HepG2 (cell line): ENCODE data around the gene MAPRE3. TPM values are rescaled to one million over a fixed set of nuclear protein-coding genes. Genes with fewer than 3 reads are reported as not detected.

Experiments
- ATAC-seq: fragments of 200-7000 bp; cut with Tn5 transposase; 3 replicates; pipeline ENCODE4 v1.9.1; 2020; ENCODE audit warnings: mild to moderate bottlenecking, moderate library complexity
- BruUV-seq: library from RNA; stranded (reverse); fragments of 400-500 nt; replicated peaks from 2 replicates; lab custom pipeline; 2021; lab: Mats Ljungman, UMichigan
- CTCF ChIA-PET: fragments of 300-600 bp; formaldehyde crosslinking; extraction: SDS; loops from one replicate; lab custom pipeline; 2021; ENCODE audit warnings: low total read pairs, inconsistent platforms, low intra/inter-chr PET ratio; lab: Yijun Ruan, JAX
- POLR2A ChIA-PET: fragments of 350-600 bp; sonication (Branson Sonifier 250); formaldehyde crosslinking; loops from one replicate; lab custom pipeline; 2020; ENCODE audit warnings: antibody characterized with exemption, inconsistent platforms; lab: Yijun Ruan, JAX
- DNase-seq: peaks from one replicate; pipeline ENCODE4 v3.0.0-alpha.2; 2015; ENCODE audit warnings: low spot score
- FAIRE-seq: peaks from 3 replicates; lab custom pipeline; 2011; peaks lifted over from hg19 to GRCh38; lab: Jason Lieb, UNC
- H2AFZ ChIP-seq: one replicate; pipeline ENCODE4 v1.6.1; 2011; ENCODE audit warnings: low read length, inconsistent platforms
- H3K27ac ChIP-seq: fragments of 300-600 bp; 3 replicates; pipeline ENCODE4 v1.8.0; 2011; ENCODE audit warnings: mixed run types, mild to moderate bottlenecking, mixed read lengths, low read length, inconsistent platforms; ENCODE audit not compliant: insufficient read depth; ENCODE audit errors: extremely low read length
- H3K27me3 ChIP-seq, 2 experiments: fragments of 200-600 bp in 1 of 2; 2 replicates in 1 of 2; 3 replicates in 1 of 2; pipeline versions ENCODE4 v1.6.0 to v1.8.0; 2011; ENCODE audit warnings: low read length in 2 of 2, mild to moderate bottlenecking in 2 of 2, moderate library complexity in 2 of 2, inconsistent platforms in 1 of 2; ENCODE audit not compliant: insufficient read depth in 2 of 2, control insufficient read depth in 1 of 2
- H3K36me3 ChIP-seq, 2 experiments: fragments of 200-600 bp in 1 of 2; replicated peaks in 1 of 2; 2 replicates in 1 of 2; 3 replicates in 1 of 2; pipeline versions ENCODE4 v1.5.1 to v1.8.0; 2011; ENCODE audit warnings: low read length in 2 of 2, inconsistent platforms in 1 of 2; ENCODE audit not compliant: insufficient read depth in 2 of 2, control insufficient read depth in 1 of 2
- H3K4me1 ChIP-seq: 2 replicates; pipeline ENCODE4 v1.5.1; 2012; ENCODE audit warnings: low read length, inconsistent platforms; ENCODE audit not compliant: insufficient read depth
- H3K4me2 ChIP-seq: 2 replicates; pipeline ENCODE4 v1.6.0; 2011; ENCODE audit warnings: low read depth, low read length, inconsistent platforms
- H3K4me3 ChIP-seq, 3 experiments: fragments of 200-600 bp in 1 of 3; sonication (generic), shearing (Covaris generic) in 1 of 3; replicated peaks in 1 of 3; 2 replicates each; pipeline ENCODE4 v1.5.1; 2011 to 2016; ENCODE audit warnings: low read length in 3 of 3, inconsistent platforms in 2 of 3, low read depth in 2 of 3, mild to moderate bottlenecking in 2 of 3, control low read depth in 1 of 3, mixed read lengths in 1 of 3; ENCODE audit not compliant: insufficient read depth in 1 of 3
- H3K79me2 ChIP-seq: one replicate; pipeline ENCODE4 v1.6.1; 2011; ENCODE audit warnings: low read length, inconsistent platforms; ENCODE audit not compliant: insufficient read depth
- H3K9ac ChIP-seq: 2 replicates; pipeline ENCODE4 v1.6.0; 2011; ENCODE audit warnings: mild to moderate bottlenecking, low read depth, low read length, inconsistent platforms; ENCODE audit not compliant: insufficient read depth
- H3K9me3 ChIP-seq: 2 replicates; pipeline ENCODE4 v1.5.1; 2012; ENCODE audit warnings: mild to moderate bottlenecking, low read length
- H4K20me1 ChIP-seq: 2 replicates; pipeline ENCODE4 v1.6.0; 2011; ENCODE audit warnings: inconsistent platforms, mild to moderate bottlenecking, low read length, moderate library complexity; ENCODE audit not compliant: insufficient read depth
- CBX1 ChIP-seq: IDR thresholded peaks from one replicate; pipeline ENCODE4 v1.6.1; 2016; ENCODE audit warnings: antibody characterized with exemption, low read depth
- HDAC1 ChIP-seq: sonication (generic); formaldehyde crosslinking; IDR thresholded peaks from 2 replicates; pipeline ENCODE4 v1.5.1; 2020; ENCODE audit warnings: mild to moderate bottlenecking, missing genetic modification reagents
- MBD4 ChIP-seq: IDR thresholded peaks from 2 replicates; pipeline ENCODE4 v1.6.1; 2012; ENCODE audit warnings: low read length, inconsistent platforms, borderline replicate concordance
- XRCC5 ChIP-seq: fragments of 200-400 bp; formaldehyde crosslinking; optimal IDR thresholded peaks from 2 replicates; pipeline ENCODE3; 2017; ENCODE audit warnings: mild to moderate bottlenecking, low read length
- ZNF598 ChIP-seq: sonication (generic); formaldehyde crosslinking; IDR thresholded peaks from 2 replicates; pipeline ENCODE4 v1.5.1; 2020; ENCODE audit warnings: mild to moderate bottlenecking, missing genetic modification reagents, borderline replicate concordance
- ZNF749 ChIP-seq: sonication (generic); formaldehyde crosslinking; IDR thresholded peaks from 2 replicates; pipeline ENCODE4 v1.8.0; 2022; ENCODE audit warnings: mild to moderate bottlenecking, missing genetic modification reagents, moderate library complexity, borderline replicate concordance
- WGBS: methylation state at CpG from one replicate; pipeline ENCODE4 v1.1.6; 2017; ENCODE audit warnings: low lambda C conversion rate; 5-methylcytosine and 5-hydroxymethylcytosine counted together
- in situ Hi-C: cut with HindIII; loops from 2 replicates; pipeline ENCODE4 v1.10.0; 2017; ENCODE audit warnings: low pct_unique_long_range_greater_than_20kb; ENCODE audit not compliant: extremely low pct_ligation_motif_present
- intact Hi-C: fragments of 100-400 bp; cut with micrococcal nuclease; formaldehyde crosslinking; loops from one replicate; pipeline ENCODE4 v1.10.0; 2022; ENCODE audit not compliant: unreplicated experiment
- polyA plus RNA-seq, 8 experiments: library from polyadenylated mRNA; depleted of rRNA in 3 of 8; stranded (reverse) in 7 of 8; unstranded in 1 of 8; fragments of >200 nt; fragmentation: Illumina TruSeq in 4 of 8; extraction: Trizol in 4 of 8; gene quantifications; 2 replicates each; pipeline versions ENCODE4 v1.2.1 to v1.2.3, GENCODE V29; 2011 to 2016; ENCODE audit warnings: low read depth in 4 of 8, missing spikeins in 1 of 8, mixed read lengths in 1 of 8; ENCODE audit not compliant: insufficient read depth in 1 of 8
- total RNA-seq, 5 experiments: library from RNA; depleted of rRNA; stranded (reverse); fragments of >200 nt; fragmentation: Illumina TruSeq; extraction: Trizol; gene quantifications; 2 replicates each; pipeline ENCODE4 v1.2.3, GENCODE V29; 2016; ENCODE audit warnings: low read depth in 1 of 5
- TF ChIP-seq, protein P1 (sequence below): sonication (generic); formaldehyde crosslinking; IDR thresholded peaks from 2 replicates; pipeline ENCODE4 v1.4.0; 2020; ENCODE audit warnings: low read depth, missing genetic modification reagents
- TF ChIP-seq, protein P2 (sequence below): sonication (generic); formaldehyde crosslinking; IDR thresholded peaks from 2 replicates; pipeline ENCODE4 v1.4.0; 2020; ENCODE audit warnings: mild to moderate bottlenecking, missing genetic modification reagents
- TF ChIP-seq, protein P3 (sequence below): sonication (generic); formaldehyde crosslinking; IDR thresholded peaks from 2 replicates; pipeline ENCODE4 v1.4.0; 2020; ENCODE audit warnings: missing genetic modification reagents
- TF ChIP-seq, protein P4 (sequence below): sonication (generic); formaldehyde crosslinking; IDR thresholded peaks from 2 replicates; pipeline ENCODE4 v1.4.0; 2020; ENCODE audit warnings: missing genetic modification reagents

MAPRE3 gene
- total and polyA plus RNA-seq, 2 of the 13 experiments (the other 11 are each of a cell fraction or from before 2014, with no cell fraction given) = 0.31 to 0.91 TPM

DNA sequence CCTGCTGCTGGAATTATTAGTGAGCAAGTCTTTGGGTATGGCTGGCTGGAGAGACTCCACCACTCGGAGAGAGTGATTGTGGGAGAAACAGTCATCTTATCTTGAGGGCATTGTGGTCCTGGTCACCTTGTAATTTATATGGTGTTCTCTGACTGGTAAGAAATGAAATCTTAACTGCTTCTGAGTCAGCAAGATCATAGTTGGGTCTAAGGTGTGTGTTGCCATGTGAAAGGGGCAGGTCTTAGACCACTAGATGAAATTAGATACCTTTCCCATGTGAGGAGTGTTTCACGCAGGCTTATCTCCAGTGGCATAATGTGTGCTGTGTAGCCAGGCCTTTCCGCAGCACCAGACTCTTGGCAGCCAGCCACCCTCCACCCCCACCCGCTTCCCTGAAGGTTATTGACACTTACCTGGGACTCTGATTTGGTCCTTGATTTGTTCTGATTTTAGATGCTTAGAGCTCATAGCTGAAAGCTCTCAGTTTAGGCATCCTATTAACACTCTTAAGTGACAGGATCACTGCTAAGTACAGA, 7.7 kb downstream of the MAPRE3 start:
- Histone ChIP-seq H3K27ac (no peak overlapping the region), H3K4me1 (peaks cover 14% of the 10 kb centered on the region), H4K20me1 (no peaks in the 10 kb centered on the region), H3K36me3 (no peaks in the 10 kb centered on the region), H3K79me2 (no peaks in the 10 kb centered on the region), H3K9ac (no peak overlapping the region), H3K9me3 (no peaks in the 10 kb centered on the region), H3K4me2 (no peak overlapping the region), H3K4me3 (no peak overlapping the region), H2AFZ (no peak overlapping the region), H3K27me3 (peaks cover 0 to 17% of the 10 kb centered on the region in 2 experiments; a peak in 2 of 5 replicates)
- ChIA-PET POLR2A (no interaction called here), CTCF (no interaction called here)
- FAIRE-seq = no peak
- intact Hi-C loops = no loop called here
- 12% methylated on average over 4 of the region's 4 CpGs for WGBS
- ATAC-seq = no peak
- no TSS peak for BruUV-seq
- DNase-seq = no peak
- in situ Hi-C loops = no loop called here
- TF ChIP-seq HDAC1 (CRISPR knock-in tag) (no peak), CBX1 (no peak), XRCC5 (no peak), ZNF598 (no peak), MBD4 (no peak), ZNF749 (CRISPR knock-in tag) (no peak)
- TF ChIP-seq, protein P1, sequence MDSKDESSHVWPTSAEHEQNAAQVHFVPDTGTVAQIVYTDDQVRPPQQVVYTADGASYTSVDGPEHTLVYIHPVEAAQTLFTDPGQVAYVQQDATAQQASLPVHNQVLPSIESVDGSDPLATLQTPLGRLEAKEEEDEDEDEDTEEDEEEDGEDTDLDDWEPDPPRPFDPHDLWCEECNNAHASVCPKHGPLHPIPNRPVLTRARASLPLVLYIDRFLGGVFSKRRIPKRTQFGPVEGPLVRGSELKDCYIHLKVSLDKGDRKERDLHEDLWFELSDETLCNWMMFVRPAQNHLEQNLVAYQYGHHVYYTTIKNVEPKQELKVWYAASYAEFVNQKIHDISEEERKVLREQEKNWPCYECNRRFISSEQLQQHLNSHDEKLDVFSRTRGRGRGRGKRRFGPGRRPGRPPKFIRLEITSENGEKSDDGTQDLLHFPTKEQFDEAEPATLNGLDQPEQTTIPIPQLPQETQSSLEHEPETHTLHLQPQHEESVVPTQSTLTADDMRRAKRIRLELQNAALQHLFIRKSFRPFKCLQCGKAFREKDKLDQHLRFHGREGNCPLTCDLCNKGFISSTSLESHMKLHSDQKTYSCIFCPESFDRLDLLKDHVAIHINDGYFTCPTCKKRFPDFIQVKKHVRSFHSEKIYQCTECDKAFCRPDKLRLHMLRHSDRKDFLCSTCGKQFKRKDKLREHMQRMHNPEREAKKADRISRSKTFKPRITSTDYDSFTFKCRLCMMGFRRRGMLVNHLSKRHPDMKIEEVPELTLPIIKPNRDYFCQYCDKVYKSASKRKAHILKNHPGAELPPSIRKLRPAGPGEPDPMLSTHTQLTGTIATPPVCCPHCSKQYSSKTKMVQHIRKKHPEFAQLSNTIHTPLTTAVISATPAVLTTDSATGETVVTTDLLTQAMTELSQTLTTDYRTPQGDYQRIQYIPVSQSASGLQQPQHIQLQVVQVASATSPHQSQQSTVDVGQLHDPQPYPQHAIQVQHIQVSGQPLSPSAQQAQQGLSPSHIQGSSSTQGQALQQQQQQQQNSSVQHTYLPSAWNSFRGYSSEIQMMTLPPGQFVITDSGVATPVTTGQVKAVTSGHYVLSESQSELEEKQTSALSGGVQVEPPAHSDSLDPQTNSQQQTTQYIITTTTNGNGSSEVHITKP = no peak
- TF ChIP-seq, protein P2, sequence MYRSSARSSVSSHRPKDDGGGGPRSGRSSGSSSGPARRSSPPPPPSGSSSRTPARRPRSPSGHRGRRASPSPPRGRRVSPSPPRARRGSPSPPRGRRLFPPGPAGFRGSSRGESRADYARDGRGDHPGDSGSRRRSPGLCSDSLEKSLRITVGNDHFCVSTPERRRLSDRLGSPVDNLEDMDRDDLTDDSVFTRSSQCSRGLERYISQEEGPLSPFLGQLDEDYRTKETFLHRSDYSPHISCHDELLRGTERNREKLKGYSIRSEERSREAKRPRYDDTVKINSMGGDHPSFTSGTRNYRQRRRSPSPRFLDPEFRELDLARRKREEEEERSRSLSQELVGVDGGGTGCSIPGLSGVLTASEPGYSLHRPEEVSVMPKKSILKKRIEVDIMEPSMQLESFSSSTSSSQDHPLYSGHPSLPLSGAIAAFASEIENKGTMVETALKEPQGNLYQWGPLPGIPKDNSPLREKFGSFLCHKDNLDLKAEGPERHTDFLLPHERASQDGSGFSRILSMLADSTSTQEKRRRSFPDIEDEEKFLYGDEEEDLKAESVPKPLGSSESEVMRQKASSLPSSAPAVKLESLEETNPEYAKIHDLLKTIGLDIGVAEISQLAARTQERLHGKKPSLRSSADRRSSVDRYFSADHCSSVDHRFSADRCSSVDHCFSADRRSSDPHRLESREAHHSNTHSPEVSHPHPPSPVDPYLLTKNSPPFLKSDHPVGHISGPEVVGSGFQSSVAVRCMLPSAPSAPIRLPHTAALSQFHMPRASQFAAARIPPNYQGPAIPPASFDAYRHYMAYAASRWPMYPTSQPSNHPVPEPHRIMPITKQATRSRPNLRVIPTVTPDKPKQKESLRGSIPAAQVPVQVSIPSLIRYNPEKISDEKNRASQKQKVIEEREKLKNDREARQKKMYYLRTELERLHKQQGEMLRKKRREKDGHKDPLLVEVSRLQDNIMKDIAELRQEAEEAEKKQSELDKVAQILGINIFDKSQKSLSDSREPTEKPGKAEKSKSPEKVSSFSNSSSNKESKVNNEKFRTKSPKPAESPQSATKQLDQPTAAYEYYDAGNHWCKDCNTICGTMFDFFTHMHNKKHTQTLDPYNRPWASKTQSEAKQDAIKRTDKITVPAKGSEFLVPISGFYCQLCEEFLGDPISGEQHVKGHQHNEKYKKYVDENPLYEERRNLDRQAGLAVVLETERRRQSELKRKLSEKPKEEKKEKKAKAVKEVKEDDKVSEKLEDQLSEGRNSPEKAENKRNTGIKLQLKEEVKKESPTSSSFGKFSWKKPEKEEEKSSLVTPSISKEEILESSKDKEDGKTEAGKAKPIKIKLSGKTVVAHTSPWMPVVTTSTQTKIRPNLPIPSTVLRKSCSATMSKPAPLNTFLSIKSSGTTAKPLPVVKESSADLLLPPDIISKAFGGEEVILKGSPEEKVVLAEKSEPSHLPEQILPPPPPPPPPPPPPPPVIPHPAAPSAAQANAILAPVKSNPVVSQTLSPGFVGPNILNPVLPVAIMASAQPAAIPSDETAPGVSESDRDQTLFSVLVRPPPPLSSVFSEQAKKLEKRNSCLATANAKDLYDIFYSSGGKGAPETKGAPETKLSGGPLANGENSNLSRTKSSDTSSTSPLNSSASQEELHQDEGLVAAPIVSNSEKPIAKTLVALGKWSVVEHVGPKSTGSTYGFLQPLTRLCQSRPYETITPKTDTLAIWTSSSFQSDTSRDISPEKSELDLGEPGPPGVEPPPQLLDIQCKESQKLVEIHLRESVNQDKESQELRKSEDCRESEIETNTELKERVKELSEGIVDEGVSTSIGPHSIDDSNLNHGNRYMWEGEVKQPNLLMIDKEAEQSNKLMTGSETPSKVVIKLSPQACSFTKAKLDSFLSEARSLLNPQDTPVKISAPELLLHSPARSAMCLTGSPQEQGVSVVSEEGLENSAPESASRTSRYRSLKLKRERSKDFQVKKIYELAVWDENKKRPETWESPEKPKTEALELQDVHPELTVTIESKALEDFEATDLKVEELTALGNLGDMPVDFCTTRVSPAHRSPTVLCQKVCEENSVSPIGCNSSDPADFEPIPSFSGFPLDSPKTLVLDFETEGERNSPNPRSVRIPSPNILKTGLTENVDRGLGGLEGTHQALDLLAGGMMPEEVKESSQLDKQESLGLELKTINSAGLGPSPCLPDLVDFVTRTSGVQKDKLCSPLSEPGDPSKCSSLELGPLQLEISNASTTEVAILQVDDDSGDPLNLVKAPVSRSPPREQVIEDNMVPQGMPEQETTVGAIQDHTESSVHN = no peak
- TF ChIP-seq, protein P3, sequence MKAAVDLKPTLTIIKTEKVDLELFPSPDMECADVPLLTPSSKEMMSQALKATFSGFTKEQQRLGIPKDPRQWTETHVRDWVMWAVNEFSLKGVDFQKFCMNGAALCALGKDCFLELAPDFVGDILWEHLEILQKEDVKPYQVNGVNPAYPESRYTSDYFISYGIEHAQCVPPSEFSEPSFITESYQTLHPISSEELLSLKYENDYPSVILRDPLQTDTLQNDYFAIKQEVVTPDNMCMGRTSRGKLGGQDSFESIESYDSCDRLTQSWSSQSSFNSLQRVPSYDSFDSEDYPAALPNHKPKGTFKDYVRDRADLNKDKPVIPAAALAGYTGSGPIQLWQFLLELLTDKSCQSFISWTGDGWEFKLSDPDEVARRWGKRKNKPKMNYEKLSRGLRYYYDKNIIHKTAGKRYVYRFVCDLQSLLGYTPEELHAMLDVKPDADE (CRISPR knock-in tag) = no peak
- TF ChIP-seq, protein P4, sequence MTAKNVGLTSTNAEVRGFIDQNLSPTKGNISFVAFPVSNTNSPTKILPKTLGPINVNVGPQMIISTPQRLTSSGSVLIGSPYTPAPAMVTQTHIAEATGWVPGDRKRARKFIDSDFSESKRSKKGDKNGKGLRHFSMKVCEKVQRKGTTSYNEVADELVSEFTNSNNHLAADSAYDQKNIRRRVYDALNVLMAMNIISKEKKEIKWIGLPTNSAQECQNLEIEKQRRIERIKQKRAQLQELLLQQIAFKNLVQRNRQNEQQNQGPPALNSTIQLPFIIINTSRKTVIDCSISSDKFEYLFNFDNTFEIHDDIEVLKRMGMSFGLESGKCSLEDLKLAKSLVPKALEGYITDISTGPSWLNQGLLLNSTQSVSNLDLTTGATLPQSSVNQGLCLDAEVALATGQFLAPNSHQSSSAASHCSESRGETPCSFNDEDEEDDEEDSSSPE (CRISPR knock-in tag) = no peak
